ENCODE results near the gene IQCF6. TPM values are rescaled to one million over a fixed set of nuclear protein-coding genes. Genes with fewer than 3 reads are reported as not detected.

Gene IQCF6
- total RNA-seq, 4 donors from 2014 or later: not detected

GRCh38 chr3:51729042-51729633 is 49.9 kb downstream of the IQCF6 start:
- H3K27me3 ChIP-seq: no peaks in the 10 kb centered on the region
- intact Hi-C loops (cut with DNase I; ENCODE audit: low total_unique reads) (no loop called here), in situ Hi-C loops (cut with MboI; ENCODE audit: low sequenced_read_pairs in 4 of 4) (no loop called here)
- no peak overlapping the region for H3K27ac ChIP-seq
- no peak for TF ChIP-seq CTCF (IDR thresholded peaks at IDR 0.05 in 4 of 5, conservative IDR thresholded peaks at IDR 0.05 in 1 of 5)
- TF ChIP-seq POLR2A (IDR thresholded peaks at IDR 0.05): no peak
- no peaks in the 10 kb centered on the region for H3K4me1 ChIP-seq
- H3K36me3 ChIP-seq: no peaks in the 10 kb centered on the region
- DNase-seq: no peak
- no peaks in the 10 kb centered on the region for H3K9me3 ChIP-seq
- ATAC-seq: no peak
- no peak overlapping the region for H3K4me3 ChIP-seq

Other genes with a start within 250 kb of the IQCF6 start
- gene RAD54L2, start 240.5 kb downstream of the IQCF6 start, total RNA-seq: 10 to 100 TPM in 3 of 4 donors, 1 to 10 TPM in 1; 8.8 to 11.2 (median 10.4) TPM
- gene TEX264, start 108.0 kb downstream of the IQCF6 start, total RNA-seq: 10 to 100 TPM; 43.9 to 83.5 (median 54.3) TPM
- under 1 TPM in 2 of 4 donors, not detected in 2; 0.18 to 0.20 TPM for gene GRM2, start 72.2 kb downstream of the IQCF6 start, total RNA-seq
- not detected for gene IQCF2, start 82.4 kb upstream of the IQCF6 start, total RNA-seq
- not detected for gene IQCF5, start 96.4 kb upstream of the IQCF6 start, total RNA-seq
- gene IQCF1, start 124.1 kb upstream of the IQCF6 start, total RNA-seq: not detected
- 10 to 100 TPM; 19.2 to 25.9 (median 24.9) TPM for gene RRP9, start 162.7 kb upstream of the IQCF6 start, total RNA-seq
- gene PARP3, start 163.1 kb upstream of the IQCF6 start, total RNA-seq: 10 to 100 TPM; 10.9 to 19.0 (median 11.4) TPM
- gene GPR62, start 176.1 kb upstream of the IQCF6 start, total RNA-seq: 1 to 10 TPM in 1 of 4 donors, under 1 TPM in 3; 0.18 to 2.5 (median 0.37) TPM
- gene PCBP4, start 188.2 kb upstream of the IQCF6 start, total RNA-seq: 100 to 1,000 TPM; 184 to 320 (median 199) TPM
- 10 to 100 TPM; 11.2 to 21.0 (median 17.2) TPM for gene ABHD14B, start 194.8 kb upstream of the IQCF6 start, total RNA-seq
- gene ABHD14A, start 195.8 kb upstream of the IQCF6 start, total RNA-seq: 10 to 100 TPM in 3 of 4 donors, 1 to 10 TPM in 1; 8.7 to 37.9 (median 29.9) TPM
- 10 to 100 TPM; 33.5 to 79.3 (median 43.2) TPM for gene ACY1, start 204.3 kb upstream of the IQCF6 start, total RNA-seq
- gene RPL29, start 216.7 kb upstream of the IQCF6 start, total RNA-seq: 1,000 to 10,000 TPM; 1,885 to 2,483 (median 2,154) TPM

Measured in gastrocnemius medialis (tissue), 4 donors.